ENCODE measurements around the gene SIVA1.

SIVA1 gene

DNA sequence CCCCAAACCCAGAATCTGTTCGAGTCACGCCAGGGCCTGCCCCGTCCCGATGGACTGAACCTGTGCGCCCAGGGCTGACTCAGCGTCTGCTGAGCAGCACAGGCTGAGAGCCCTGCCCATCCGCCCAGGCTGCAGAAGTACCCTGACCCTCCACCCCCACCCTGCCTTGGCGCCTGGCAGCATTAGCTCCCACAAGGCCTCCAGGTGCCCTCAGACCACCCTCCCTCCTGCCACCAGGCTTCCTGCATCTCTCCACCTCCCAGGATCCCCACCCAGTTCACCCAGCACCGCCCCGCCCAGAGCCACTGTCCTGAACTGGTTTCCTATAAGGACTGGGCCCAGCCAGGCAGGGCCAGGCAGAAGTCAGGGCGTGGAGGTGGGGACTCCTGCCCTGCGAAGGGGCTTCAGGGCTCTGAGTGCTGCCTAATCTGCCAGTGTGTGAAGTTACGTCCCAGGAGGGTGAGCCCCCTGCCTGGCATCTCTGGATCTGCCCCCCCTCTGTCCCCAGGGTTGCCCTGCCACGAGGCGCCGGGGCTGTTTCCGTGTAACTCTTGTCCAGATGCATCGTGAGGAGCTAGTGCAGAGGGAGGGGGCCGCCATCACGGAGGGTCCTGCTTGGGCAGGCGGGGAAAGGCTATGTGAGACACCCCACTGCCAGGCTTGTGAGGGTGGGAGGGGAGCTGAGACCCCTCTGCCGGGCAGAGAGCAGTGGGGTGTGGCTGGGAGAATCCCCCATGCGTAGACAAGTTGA lies 19.8 kb upstream of the SIVA1 start:
- Histone ChIP-seq H2AFZ (ENCODE audit: low read depth, low read length) (no peak overlapping the region), H3K36me3 (ENCODE audit: insufficient read depth, low read length) (no peaks in the 10 kb centered on the region), H3K9me3 (ENCODE audit: insufficient read depth, low read length, severe bottlenecking) (no peaks in the 10 kb centered on the region), H3K4me3 (ENCODE audit: low read depth in 1 of 2, low read length in 2 of 2) (no peak overlapping the region), H3K27ac (ENCODE audit: low read length) (no peak overlapping the region), H4K20me1 (ENCODE audit: insufficient read depth, low read length) (no peaks in the 10 kb centered on the region; the same call in 1 of the 2 replicates), H3K79me2 (ENCODE audit: insufficient read depth, low read length) (no peaks in the 10 kb centered on the region), H3K9ac (ENCODE audit: low read depth, low read length) (no peak overlapping the region), H3K4me1 (ENCODE audit: insufficient read depth, low read length) (no peaks in the 10 kb centered on the region), H3K27me3 (ENCODE audit: insufficient read depth, low read length, poor library complexity) (no peaks in the 10 kb centered on the region), H3K4me2 (ENCODE audit: insufficient read depth, low read length) (no peak overlapping the region)
- ATAC-seq (ENCODE audit: insufficient read depth, low read depth) (no peak), DNase-seq (no peak)
- no peak for TF ChIP-seq EZH2 (IDR thresholded peaks at IDR 0.05; ENCODE audit: borderline replicate concordance, low read depth, low read length, severe bottlenecking)
- TF ChIP-seq, protein P1, sequence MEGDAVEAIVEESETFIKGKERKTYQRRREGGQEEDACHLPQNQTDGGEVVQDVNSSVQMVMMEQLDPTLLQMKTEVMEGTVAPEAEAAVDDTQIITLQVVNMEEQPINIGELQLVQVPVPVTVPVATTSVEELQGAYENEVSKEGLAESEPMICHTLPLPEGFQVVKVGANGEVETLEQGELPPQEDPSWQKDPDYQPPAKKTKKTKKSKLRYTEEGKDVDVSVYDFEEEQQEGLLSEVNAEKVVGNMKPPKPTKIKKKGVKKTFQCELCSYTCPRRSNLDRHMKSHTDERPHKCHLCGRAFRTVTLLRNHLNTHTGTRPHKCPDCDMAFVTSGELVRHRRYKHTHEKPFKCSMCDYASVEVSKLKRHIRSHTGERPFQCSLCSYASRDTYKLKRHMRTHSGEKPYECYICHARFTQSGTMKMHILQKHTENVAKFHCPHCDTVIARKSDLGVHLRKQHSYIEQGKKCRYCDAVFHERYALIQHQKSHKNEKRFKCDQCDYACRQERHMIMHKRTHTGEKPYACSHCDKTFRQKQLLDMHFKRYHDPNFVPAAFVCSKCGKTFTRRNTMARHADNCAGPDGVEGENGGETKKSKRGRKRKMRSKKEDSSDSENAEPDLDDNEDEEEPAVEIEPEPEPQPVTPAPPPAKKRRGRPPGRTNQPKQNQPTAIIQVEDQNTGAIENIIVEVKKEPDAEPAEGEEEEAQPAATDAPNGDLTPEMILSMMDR (IDR thresholded peaks at IDR 0.05; ENCODE audit: borderline replicate concordance, extremely low read depth, low read length, poor library complexity, severe bottlenecking): no peak

DNA sequence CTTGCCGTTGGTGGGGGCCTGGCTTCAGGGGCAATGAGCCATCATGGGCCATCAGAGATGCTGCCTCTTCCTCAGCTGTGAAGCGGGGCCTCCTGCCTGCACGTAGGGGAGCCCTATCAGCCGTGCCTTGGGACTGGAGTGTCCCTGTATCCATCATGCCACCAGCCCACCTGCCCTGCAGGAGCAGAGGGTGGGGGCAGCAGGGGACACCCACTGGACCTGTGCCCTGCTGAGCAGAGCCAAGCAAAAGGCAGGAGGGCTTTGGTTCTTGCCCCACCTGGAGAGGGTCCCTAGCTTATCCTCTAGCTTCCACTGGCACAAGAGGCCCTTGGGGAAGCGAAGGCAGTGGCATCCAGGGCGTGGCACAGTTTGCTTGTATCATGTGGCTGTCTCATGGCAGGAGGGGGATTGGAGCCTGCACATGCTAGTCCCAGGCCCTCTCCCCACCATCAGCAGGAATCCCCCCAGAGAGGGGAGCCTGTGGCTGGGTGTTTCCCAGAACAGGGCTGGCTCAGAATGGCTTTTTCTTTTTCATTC lies 18.8 kb upstream of the SIVA1 start:
- Histone ChIP-seq H3K27me3 (ENCODE audit: insufficient read depth, low read length, poor library complexity) (no peaks in the 10 kb centered on the region), H3K4me2 (ENCODE audit: insufficient read depth, low read length) (no peak overlapping the region), H3K79me2 (ENCODE audit: insufficient read depth, low read length) (no peaks in the 10 kb centered on the region), H3K4me3 (ENCODE audit: low read depth in 1 of 2, low read length in 2 of 2) (no peak overlapping the region), H4K20me1 (ENCODE audit: insufficient read depth, low read length) (no peaks in the 10 kb centered on the region; the same call in 1 of the 2 replicates), H3K9me3 (ENCODE audit: insufficient read depth, low read length, severe bottlenecking) (no peaks in the 10 kb centered on the region), H2AFZ (ENCODE audit: low read depth, low read length) (no peak overlapping the region), H3K27ac (ENCODE audit: low read length) (no peak overlapping the region), H3K4me1 (ENCODE audit: insufficient read depth, low read length) (no peaks in the 10 kb centered on the region), H3K36me3 (ENCODE audit: insufficient read depth, low read length) (no peaks in the 10 kb centered on the region), H3K9ac (ENCODE audit: low read depth, low read length) (no peak overlapping the region)
- no peak for ATAC-seq (ENCODE audit: insufficient read depth, low read depth)
- DNase-seq: no peak
- TF ChIP-seq, protein P1 (IDR thresholded peaks at IDR 0.05; ENCODE audit: borderline replicate concordance, extremely low read depth, low read length, poor library complexity, severe bottlenecking): no peak
- TF ChIP-seq EZH2 (IDR thresholded peaks at IDR 0.05; ENCODE audit: borderline replicate concordance, low read depth, low read length, severe bottlenecking): no peak

DNA sequence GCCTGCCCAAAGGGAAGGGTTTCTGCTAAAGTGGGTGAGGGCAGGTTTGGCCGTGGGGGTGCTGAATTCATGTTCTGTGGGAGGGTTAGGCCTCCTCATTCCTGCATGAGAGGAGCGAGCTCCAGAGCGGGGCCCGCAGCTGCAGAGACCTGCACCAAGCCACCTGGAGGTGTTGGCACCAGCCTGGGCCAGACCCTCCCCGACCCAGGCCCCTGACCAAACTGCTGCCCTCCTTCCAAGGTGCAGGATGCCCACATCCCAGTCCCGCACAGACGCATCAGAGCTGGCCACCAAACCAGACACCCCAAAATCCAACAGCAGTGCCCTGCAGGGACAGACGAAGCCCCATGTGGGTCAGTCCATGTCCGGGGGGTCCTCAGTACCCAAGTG lies 18.4 kb upstream of the SIVA1 start:
- no peak for TF ChIP-seq EZH2 (IDR thresholded peaks at IDR 0.05; ENCODE audit: borderline replicate concordance, low read depth, low read length, severe bottlenecking)
- TF ChIP-seq, protein P1 (IDR thresholded peaks at IDR 0.05; ENCODE audit: borderline replicate concordance, extremely low read depth, low read length, poor library complexity, severe bottlenecking): no peak
- no peaks in the 10 kb centered on the region for H3K9me3 ChIP-seq (ENCODE audit: insufficient read depth, low read length, severe bottlenecking)
- ATAC-seq (ENCODE audit: insufficient read depth, low read depth) (no peak), DNase-seq (no peak)
- H3K4me2 ChIP-seq (ENCODE audit: insufficient read depth, low read length): no peak overlapping the region
- H3K9ac ChIP-seq (ENCODE audit: low read depth, low read length): no peak overlapping the region
- H3K4me3 ChIP-seq (ENCODE audit: low read depth in 1 of 2, low read length in 2 of 2): no peak overlapping the region
- H4K20me1 ChIP-seq (ENCODE audit: insufficient read depth, low read length): no peaks in the 10 kb centered on the region; the same call in 1 of the 2 replicates
- no peak overlapping the region for H2AFZ ChIP-seq (ENCODE audit: low read depth, low read length)
- H3K79me2 ChIP-seq (ENCODE audit: insufficient read depth, low read length): no peaks in the 10 kb centered on the region
- no peaks in the 10 kb centered on the region for H3K27me3 ChIP-seq (ENCODE audit: insufficient read depth, low read length, poor library complexity)
- no peaks in the 10 kb centered on the region for H3K36me3 ChIP-seq (ENCODE audit: insufficient read depth, low read length)
- H3K27ac ChIP-seq (ENCODE audit: low read length): no peak overlapping the region
- no peaks in the 10 kb centered on the region for H3K4me1 ChIP-seq (ENCODE audit: insufficient read depth, low read length)

Data from DND-41 (cell line).